HG03103 (cell line): ENCODE data around the gene DAP.

Experiments
- ATAC-seq: cut with Tn5 transposase; IDR thresholded peaks from one replicate; pipeline ENCODE4 v1.9.1; 2021; ENCODE audit warnings: low read depth; ENCODE audit not compliant: unreplicated experiment

Gene DAP

DNA sequence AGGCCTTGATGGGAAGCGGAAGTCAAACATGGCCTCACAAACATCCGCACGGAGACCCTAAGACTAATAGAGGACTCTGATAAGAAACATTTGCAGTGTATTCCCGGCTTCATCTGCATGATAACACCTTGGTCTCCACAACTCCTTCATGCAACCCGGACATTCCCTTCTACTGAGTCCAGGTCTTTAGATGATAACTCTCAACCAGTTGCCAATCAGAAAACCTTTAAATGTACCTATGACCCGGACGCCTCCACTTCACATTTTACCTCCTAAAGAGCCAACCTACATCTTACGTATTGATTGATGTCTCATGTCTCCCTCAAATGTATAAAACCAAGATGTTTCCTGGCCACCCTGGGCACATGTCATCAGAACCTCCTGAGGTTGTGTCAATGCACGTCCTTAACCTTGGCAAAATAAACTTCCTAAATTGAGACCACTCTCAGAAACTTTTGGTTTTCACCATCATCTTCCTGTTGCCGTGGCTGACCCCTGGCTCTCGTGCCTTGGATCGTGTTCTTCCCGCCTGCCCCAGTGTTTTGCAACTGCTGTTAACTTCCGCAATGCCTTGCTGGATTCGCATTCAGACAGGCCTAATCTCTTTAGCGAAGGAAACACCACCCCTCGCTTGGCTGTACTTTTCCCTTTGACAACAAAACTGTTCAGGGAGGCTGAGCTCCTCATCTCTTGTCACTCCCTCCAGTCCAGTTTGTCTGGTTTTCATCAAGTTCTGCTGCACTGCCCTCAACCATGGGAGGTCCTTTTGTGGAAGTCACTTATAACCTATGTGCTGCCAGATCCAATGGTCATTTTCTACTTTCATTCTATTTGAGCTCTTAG, 1.1 kb upstream of the DAP start:
- ATAC-seq, result no peak

DNA sequence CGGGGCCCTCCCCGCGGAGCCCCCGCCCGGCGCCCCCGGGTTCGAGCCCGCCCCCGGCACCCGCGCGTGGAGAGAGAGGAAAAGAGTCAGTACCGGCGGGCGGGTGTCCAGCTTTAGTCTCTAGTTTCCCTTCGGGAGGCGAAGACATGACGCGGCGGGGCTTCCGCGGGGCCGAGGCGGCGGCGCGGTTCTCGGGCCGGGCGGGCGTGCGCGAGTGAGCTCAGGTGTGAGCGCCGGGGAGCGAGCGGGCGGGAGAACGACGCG, 181 bp downstream of the DAP start:
- no peak for ATAC-seq

- ATAC-seq, result peak; percentile 17
Measured at GRCh38 chr5:10760096-10760920, 726 bp downstream of the DAP start.

- ATAC-seq, result no peak
Measured at GRCh38 chr5:10759111-10759510, 1.9 kb downstream of the DAP start.

GRCh38 chr5:10757922-10758555, 3.0 kb downstream of the DAP start:
- ATAC-seq, result no peak

- no peak for ATAC-seq
Measured at GRCh38 chr5:10757043-10757442, 4.0 kb downstream of the DAP start.

DNA sequence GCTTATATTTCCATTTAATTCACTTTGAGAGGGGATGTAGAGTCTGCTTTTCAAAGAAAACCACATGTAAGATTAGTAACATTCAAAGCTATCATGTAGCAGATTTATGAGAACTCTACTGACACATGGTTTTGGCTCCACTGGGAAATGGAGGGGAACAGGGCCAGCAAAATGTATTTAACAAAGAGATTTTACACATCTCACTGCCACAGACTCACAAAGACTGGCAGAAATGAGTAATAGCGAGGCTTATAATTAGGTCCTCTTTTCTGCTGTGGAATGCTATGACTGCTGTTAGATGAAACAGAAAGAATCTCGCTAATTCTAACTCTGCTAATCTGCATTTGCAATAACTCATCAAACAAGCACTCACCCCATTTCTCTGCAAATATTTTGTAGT, 4.5 kb downstream of the DAP start:
- ATAC-seq, result no peak

GRCh38 chr5:10753178-10753577, 7.9 kb downstream of the DAP start:
- ATAC-seq, result no peak

- ATAC-seq, result no peak
Measured at GRCh38 chr5:10752451-10752850, 8.6 kb downstream of the DAP start.

- no peak for ATAC-seq
Measured at GRCh38 chr5:10750909-10751308, 10.1 kb downstream of the DAP start.

- no peak for ATAC-seq
Measured at GRCh38 chr5:10747678-10748622, 13.1 kb downstream of the DAP start.

- ATAC-seq, result no peak
Measured at GRCh38 chr5:10746711-10747110, 14.3 kb downstream of the DAP start.

- no peak for ATAC-seq
Measured at GRCh38 chr5:10745133-10745532, 15.9 kb downstream of the DAP start.

GRCh38 chr5:10744681-10745080, 16.4 kb downstream of the DAP start:
- ATAC-seq, result no peak

GRCh38 chr5:10743951-10744350, 17.1 kb downstream of the DAP start:
- no peak for ATAC-seq

DNA sequence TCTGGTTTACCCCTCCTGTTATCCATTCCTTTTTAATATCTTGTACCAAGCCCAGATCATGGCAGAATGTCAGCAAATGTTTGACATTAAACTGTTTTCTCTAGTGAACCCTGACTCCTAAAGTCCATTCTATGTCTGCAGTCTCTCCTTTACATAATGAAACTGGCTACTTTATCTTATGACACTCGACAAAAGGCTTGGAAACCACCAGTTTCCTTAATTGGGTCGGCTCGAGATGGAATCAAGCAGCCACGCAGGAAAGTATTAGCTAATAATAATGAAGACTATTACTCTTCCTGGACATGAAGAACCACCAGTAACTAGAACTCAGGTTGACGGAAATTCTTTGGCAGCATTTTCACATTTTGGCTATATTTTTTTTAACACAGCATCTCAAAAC, 17.5 kb downstream of the DAP start:
- no peak for ATAC-seq

GRCh38 chr5:10741661-10742060, 19.4 kb downstream of the DAP start:
- ATAC-seq, result no peak

- no peak for ATAC-seq
Measured at GRCh38 chr5:10740384-10740783, 20.6 kb downstream of the DAP start.

DNA sequence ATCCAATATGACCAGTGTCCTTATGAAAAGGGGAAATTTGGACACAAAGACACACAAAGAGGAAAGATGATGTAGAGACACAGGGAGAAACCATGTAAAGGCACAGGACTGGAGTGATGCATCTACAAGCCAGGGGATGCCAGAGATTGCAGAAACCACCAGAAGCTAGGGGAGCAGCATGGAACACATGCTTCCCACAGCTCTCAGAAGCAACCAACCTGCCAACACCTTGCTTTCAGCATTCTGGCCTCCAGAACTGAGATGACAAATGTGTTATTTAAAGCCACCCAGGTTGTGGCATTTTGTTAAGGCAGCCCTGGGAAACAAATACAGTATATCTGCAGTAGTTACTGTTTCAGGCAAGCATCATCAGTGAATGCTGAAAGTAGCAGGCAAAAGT, 23.2 kb downstream of the DAP start:
- no peak for ATAC-seq

GRCh38 chr5:10736808-10737207, 24.2 kb downstream of the DAP start:
- no peak for ATAC-seq

GRCh38 chr5:10736354-10736753, 24.7 kb downstream of the DAP start:
- ATAC-seq, result no peak
